Caco-2 (cell line): ENCODE data around the gene AZGP1. TPM values are rescaled to one million over a fixed set of nuclear protein-coding genes. Genes with fewer than 3 reads are reported as not detected.
"Not testable (repeated sequence)": the region's sequence is repeated elsewhere in the genome, so short reads cannot be mapped to it uniquely, and the experiment has no call there.

Source experiments
- BruUV-seq: library from RNA; stranded (reverse); fragments of 400-500 nt; replicated peaks from 2 replicates; lab custom pipeline; 2021; lab: Mats Ljungman, UMichigan
- CTCF ChIA-PET: fragments of 300-600 bp; sonication (Branson Sonifier 250); formaldehyde crosslinking; loops from one replicate; lab custom pipeline; 2022; ENCODE audit warnings: antibody characterized with exemption; lab: Charles Lee
- POLR2A ChIA-PET: fragments of 300-600 bp; sonication (Branson Sonifier 250); formaldehyde crosslinking; loops from one replicate; lab custom pipeline; 2022; ENCODE audit warnings: antibody characterized with exemption; lab: Charles Lee
- DNase-seq, 2 experiments: peaks; one replicate each; pipeline versions ENCODE4 v3.0.0 to v3.0.0-alpha.2; 2020 to 2022
- H3K27me3 ChIP-seq: replicated peaks from 2 replicates; pipeline ENCODE4 v1.6.0; 2011; ENCODE audit warnings: low read length; ENCODE audit not compliant: control insufficient read depth, insufficient read depth
- H3K36me3 ChIP-seq: 2 replicates; pipeline ENCODE4 v1.5.1; 2011; ENCODE audit warnings: low read length; ENCODE audit not compliant: control insufficient read depth, insufficient read depth
- H3K4me1 ChIP-seq: fragments of 250-450 bp; sonication (Bioruptor Pico); 2 replicates; pipeline ENCODE4 v1.5.1; 2020; ENCODE audit warnings: mild to moderate bottlenecking
- H3K4me3 ChIP-seq: 2 replicates; pipeline ENCODE4 v1.5.1; 2011; ENCODE audit warnings: low read depth, mild to moderate bottlenecking, control low read depth, low read length
- H3K9me3 ChIP-seq: fragments of 250-450 bp; sonication (Bioruptor Pico); 2 replicates; pipeline ENCODE4 v1.5.1; 2020; ENCODE audit warnings: mild to moderate bottlenecking, moderate library complexity
- H3K27ac Mint-ChIP-seq: one replicate; pipeline ENCODE4 v1.8.0; 2022; ENCODE audit warnings: mixed read lengths; ENCODE audit not compliant: unreplicated experiment
- H3K27me3 Mint-ChIP-seq: one replicate; pipeline ENCODE4 v1.8.0; 2022; ENCODE audit warnings: mixed read lengths; ENCODE audit not compliant: insufficient read depth, unreplicated experiment
- H3K36me3 Mint-ChIP-seq: one replicate; pipeline ENCODE4 v1.8.0; 2022; ENCODE audit warnings: mild to moderate bottlenecking, mixed read lengths; ENCODE audit not compliant: insufficient read depth, unreplicated experiment
- H3K4me1 Mint-ChIP-seq: one replicate; pipeline ENCODE4 v1.8.0; 2022; ENCODE audit warnings: low read depth, mixed read lengths; ENCODE audit not compliant: unreplicated experiment
- H3K4me3 Mint-ChIP-seq: one replicate; pipeline ENCODE4 v1.8.0; 2022; ENCODE audit warnings: mild to moderate bottlenecking, moderate library complexity, mixed read lengths; ENCODE audit not compliant: unreplicated experiment
- H3K9me3 Mint-ChIP-seq: one replicate; pipeline ENCODE4 v1.8.0; 2022; ENCODE audit warnings: mixed read lengths; ENCODE audit not compliant: unreplicated experiment
- intact Hi-C: fragments of 100-400 bp; cut with micrococcal nuclease; formaldehyde crosslinking; loops from one replicate; pipeline ENCODE4 v1.10.0; 2022; ENCODE audit not compliant: unreplicated experiment
- total RNA-seq: library from RNA; stranded (reverse); gene quantifications from 2 replicates; pipeline ENCODE4 v1.2.3, GENCODE V29; 2022
- TF ChIP-seq, protein P1 (sequence below), 2 experiments: fragments of 200-600 bp in 1 of 2; IDR thresholded peaks; 1 replicate in 1 of 2; 2 replicates in 1 of 2; pipeline versions ENCODE4 v1.5.1 to v1.8.0; 2011 to 2022; ENCODE audit warnings: antibody characterized with exemption in 1 of 2, control low read depth in 1 of 2, inconsistent platforms in 1 of 2, low read depth in 1 of 2, low read length in 1 of 2, mild to moderate bottlenecking in 1 of 2, moderate library complexity in 1 of 2; ENCODE audit not compliant: insufficient read depth in 1 of 2, severe bottlenecking in 1 of 2, unreplicated experiment in 1 of 2

Gene AZGP1
- total RNA-seq, 1 experiment from 2014 or later: not detected

GRCh38 chr7:100011516-100011915, 35.7 kb upstream of the AZGP1 start:
- H3K27me3 Mint-ChIP-seq: no peaks in the 10 kb centered on the region
- H3K9me3 Mint-ChIP-seq: no peaks in the 10 kb centered on the region
- no peak overlapping the region for H3K4me3 Mint-ChIP-seq
- no peak for DNase-seq
- H3K27ac Mint-ChIP-seq: no peak overlapping the region
- Histone ChIP-seq H3K9me3 (no peaks in the 10 kb centered on the region), H3K4me3 (no peak overlapping the region), H3K36me3 (no peaks in the 10 kb centered on the region), H3K27me3 (no peaks in the 10 kb centered on the region), H3K4me1 (peaks cover 16% of the 10 kb centered on the region)
- no TSS peak for BruUV-seq
- peaks cover 14% of the 10 kb centered on the region for H3K4me1 Mint-ChIP-seq
- TF ChIP-seq, protein P1, sequence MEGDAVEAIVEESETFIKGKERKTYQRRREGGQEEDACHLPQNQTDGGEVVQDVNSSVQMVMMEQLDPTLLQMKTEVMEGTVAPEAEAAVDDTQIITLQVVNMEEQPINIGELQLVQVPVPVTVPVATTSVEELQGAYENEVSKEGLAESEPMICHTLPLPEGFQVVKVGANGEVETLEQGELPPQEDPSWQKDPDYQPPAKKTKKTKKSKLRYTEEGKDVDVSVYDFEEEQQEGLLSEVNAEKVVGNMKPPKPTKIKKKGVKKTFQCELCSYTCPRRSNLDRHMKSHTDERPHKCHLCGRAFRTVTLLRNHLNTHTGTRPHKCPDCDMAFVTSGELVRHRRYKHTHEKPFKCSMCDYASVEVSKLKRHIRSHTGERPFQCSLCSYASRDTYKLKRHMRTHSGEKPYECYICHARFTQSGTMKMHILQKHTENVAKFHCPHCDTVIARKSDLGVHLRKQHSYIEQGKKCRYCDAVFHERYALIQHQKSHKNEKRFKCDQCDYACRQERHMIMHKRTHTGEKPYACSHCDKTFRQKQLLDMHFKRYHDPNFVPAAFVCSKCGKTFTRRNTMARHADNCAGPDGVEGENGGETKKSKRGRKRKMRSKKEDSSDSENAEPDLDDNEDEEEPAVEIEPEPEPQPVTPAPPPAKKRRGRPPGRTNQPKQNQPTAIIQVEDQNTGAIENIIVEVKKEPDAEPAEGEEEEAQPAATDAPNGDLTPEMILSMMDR (IDR thresholded peaks at IDR 0.05; ENCODE audit: insufficient read depth in 1 of 2, low read depth in 1 of 2, low read length in 1 of 2, severe bottlenecking in 1 of 2, unreplicated experiment in 1 of 2): no peak
- intact Hi-C loops: no loop called here
- H3K36me3 Mint-ChIP-seq: peaks cover 25% of the 10 kb centered on the region
- CTCF ChIA-PET: no interaction called here
- POLR2A ChIA-PET: no interaction called here

- no peaks in the 10 kb centered on the region for H3K9me3 Mint-ChIP-seq
- H3K27me3 Mint-ChIP-seq: no peaks in the 10 kb centered on the region
- no peaks in the 10 kb centered on the region for H3K36me3 ChIP-seq
- TF ChIP-seq, protein P1 (IDR thresholded peaks at IDR 0.05; ENCODE audit: insufficient read depth in 1 of 2, low read depth in 1 of 2, low read length in 1 of 2, severe bottlenecking in 1 of 2, unreplicated experiment in 1 of 2): no peak
- no peak overlapping the region for H3K4me3 Mint-ChIP-seq
- peaks cover 15% of the 10 kb centered on the region for H3K4me1 ChIP-seq
- intact Hi-C loops: no loop called here
- no peak overlapping the region for H3K27ac Mint-ChIP-seq
- ChIA-PET POLR2A (no interaction called here), CTCF (no interaction called here)
- DNase-seq: no peak
- no TSS peak for BruUV-seq
- H3K9me3 ChIP-seq: no peaks in the 10 kb centered on the region
- no peak overlapping the region for H3K4me3 ChIP-seq
- H3K27me3 ChIP-seq: no peaks in the 10 kb centered on the region
- peaks cover 19% of the 10 kb centered on the region for H3K36me3 Mint-ChIP-seq
- H3K4me1 Mint-ChIP-seq: peaks cover 11% of the 10 kb centered on the region
Measured at GRCh38 chr7:100010901-100011300, 35.1 kb upstream of the AZGP1 start.

DNA sequence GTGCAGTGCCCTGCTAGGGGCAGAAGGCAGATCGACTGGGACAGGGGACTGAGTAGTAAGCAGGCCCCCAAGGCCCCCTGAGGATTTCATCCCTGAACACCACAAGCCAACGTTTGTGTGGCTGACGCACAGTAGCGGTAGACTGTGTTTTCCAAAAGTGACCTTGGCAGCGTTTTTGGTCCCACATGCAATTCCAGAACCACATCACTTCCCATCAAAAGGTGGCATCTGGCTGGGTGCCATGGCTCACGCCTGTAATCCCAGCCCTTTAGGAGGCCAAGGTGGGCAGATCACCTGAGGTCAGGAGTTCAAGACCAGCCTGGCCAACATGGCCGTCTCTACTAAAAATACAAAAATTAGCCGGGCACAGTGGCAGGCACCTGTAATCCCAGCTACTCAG, 34.1 kb upstream of the AZGP1 start:
- H3K4me1 Mint-ChIP-seq: peaks cover 20% of the 10 kb centered on the region
- H3K4me3 Mint-ChIP-seq, H3K27me3 Mint-ChIP-seq, H3K27ac Mint-ChIP-seq, CTCF ChIA-PET, POLR2A ChIA-PET, H3K9me3 ChIP-seq, BruUV-seq, H3K36me3 Mint-ChIP-seq, DNase-seq, H3K4me3 ChIP-seq, H3K36me3 ChIP-seq, H3K27me3 ChIP-seq, H3K9me3 Mint-ChIP-seq, intact Hi-C loops: not testable (repeated sequence)
- H3K4me1 ChIP-seq: peaks cover 11% of the 10 kb centered on the region

DNA sequence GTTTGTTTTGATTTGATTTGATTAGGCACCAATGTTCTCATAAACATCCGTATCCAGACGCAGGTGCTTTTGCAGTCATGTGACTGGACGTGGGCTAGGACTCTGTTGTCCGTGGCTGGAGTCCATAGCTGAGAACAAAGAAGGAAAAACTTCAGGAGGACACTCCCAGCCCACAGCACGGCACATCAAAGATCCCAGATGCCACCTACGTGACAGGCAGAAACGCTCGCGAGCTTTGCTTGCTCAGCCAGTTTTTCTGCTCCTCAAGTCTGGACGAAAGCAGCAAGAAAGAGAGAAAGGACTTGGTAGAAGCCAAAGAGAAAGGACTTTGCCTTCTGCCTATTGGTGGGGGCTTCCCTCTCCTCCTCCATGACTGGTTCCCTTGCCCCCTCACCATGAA, 32.7 kb upstream of the AZGP1 start:
- no peak overlapping the region for H3K4me3 Mint-ChIP-seq
- Histone ChIP-seq H3K27me3 (no peaks in the 10 kb centered on the region), H3K4me3 (no peak overlapping the region), H3K36me3 (no peaks in the 10 kb centered on the region), H3K4me1 (peaks cover 25% of the 10 kb centered on the region), H3K9me3 (no peaks in the 10 kb centered on the region)
- H3K27ac Mint-ChIP-seq: no peak overlapping the region
- H3K9me3 Mint-ChIP-seq: no peaks in the 10 kb centered on the region
- TF ChIP-seq, protein P1 (IDR thresholded peaks at IDR 0.05; ENCODE audit: insufficient read depth in 1 of 2, low read depth in 1 of 2, low read length in 1 of 2, severe bottlenecking in 1 of 2, unreplicated experiment in 1 of 2): no peak
- no peaks in the 10 kb centered on the region for H3K27me3 Mint-ChIP-seq
- CTCF ChIA-PET: no interaction called here
- H3K4me1 Mint-ChIP-seq: peaks cover 33% of the 10 kb centered on the region
- H3K36me3 Mint-ChIP-seq: peaks cover 7% of the 10 kb centered on the region
- intact Hi-C loops: no loop called here
- BruUV-seq: no TSS peak
- DNase-seq: peak; percentile 61 to 68
- POLR2A ChIA-PET: interaction anchor here (0.6 kb wide), 1 partner anchor 74 kb away, joined by 5 read pairs; no protein-coding TSS in a partner anchor
